Ovary (tissue), 3 donors: ENCODE results near the gene TTC31.

Experiments used
- EP300 ChIP-seq: sonication (generic); formaldehyde crosslinking; IDR thresholded peaks from one replicate; pipeline ENCODE4 v1.6.1; 2017; ENCODE audit warnings: antibody characterized with exemption
- POLR2A ChIP-seq: fragments of 450-650 bp; IDR thresholded peaks from one replicate; pipeline ENCODE4 v1.6.1; 2017; ENCODE audit warnings: antibody characterized with exemption, mild to moderate bottlenecking, moderate library complexity
- TF ChIP-seq, protein P1 (sequence below), 3 donors: fragments of 450-650 bp in 2 of 3; fragments of 200-600 bp in 1 of 3; IDR thresholded peaks; one replicate each; pipeline versions ENCODE4 v1.5.1 to v1.8.0; 2016 to 2022; ENCODE audit warnings: antibody characterized with exemption in 3 of 3, mild to moderate bottlenecking in 1 of 3
- donor health status: DM: no; HTN: no; CAD: no.

- TF ChIP-seq, protein P1, sequence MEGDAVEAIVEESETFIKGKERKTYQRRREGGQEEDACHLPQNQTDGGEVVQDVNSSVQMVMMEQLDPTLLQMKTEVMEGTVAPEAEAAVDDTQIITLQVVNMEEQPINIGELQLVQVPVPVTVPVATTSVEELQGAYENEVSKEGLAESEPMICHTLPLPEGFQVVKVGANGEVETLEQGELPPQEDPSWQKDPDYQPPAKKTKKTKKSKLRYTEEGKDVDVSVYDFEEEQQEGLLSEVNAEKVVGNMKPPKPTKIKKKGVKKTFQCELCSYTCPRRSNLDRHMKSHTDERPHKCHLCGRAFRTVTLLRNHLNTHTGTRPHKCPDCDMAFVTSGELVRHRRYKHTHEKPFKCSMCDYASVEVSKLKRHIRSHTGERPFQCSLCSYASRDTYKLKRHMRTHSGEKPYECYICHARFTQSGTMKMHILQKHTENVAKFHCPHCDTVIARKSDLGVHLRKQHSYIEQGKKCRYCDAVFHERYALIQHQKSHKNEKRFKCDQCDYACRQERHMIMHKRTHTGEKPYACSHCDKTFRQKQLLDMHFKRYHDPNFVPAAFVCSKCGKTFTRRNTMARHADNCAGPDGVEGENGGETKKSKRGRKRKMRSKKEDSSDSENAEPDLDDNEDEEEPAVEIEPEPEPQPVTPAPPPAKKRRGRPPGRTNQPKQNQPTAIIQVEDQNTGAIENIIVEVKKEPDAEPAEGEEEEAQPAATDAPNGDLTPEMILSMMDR (IDR thresholded peaks at IDR 0.05), result no peak
- TF ChIP-seq EP300 (no peak), POLR2A (no peak)
Observed at GRCh38 chr2:74534411-74534810, 51.5 kb downstream of the TTC31 start.
